Activated CD8-positive, alpha-beta T cell treated with anti-CD3 and anti-CD28 coated beads for 36 hours (primary cell): Measurements from ENCODE around the gene PRR15L. TPM values are rescaled to one million over a fixed set of nuclear protein-coding genes. Genes with fewer than 3 reads are reported as not detected.

Experiments used
- ATAC-seq: fragments of 200-7000 bp; cut with Tn5 transposase; one replicate; pipeline ENCODE4 v1.10.0; 2021; ENCODE audit warnings: mild to moderate bottlenecking, moderate library complexity
- CTCF ChIA-PET: fragments of 350-600 bp; sonication (Branson Sonifier 250); formaldehyde crosslinking; loops from one replicate; lab custom pipeline; 2021; ENCODE audit warnings: antibody characterized with exemption; lab: Charles Lee
- POLR2A ChIA-PET: fragments of 350-600 bp; sonication (Branson Sonifier 250); formaldehyde crosslinking; loops from one replicate; lab custom pipeline; 2021; ENCODE audit warnings: antibody characterized with exemption; lab: Charles Lee
- DNase-seq: peaks from one replicate; pipeline ENCODE4 v3.0.0-alpha.2; 2020
- H3K27ac Mint-ChIP-seq: one replicate; pipeline ENCODE4 v1.8.0; 2021; ENCODE audit warnings: mild to moderate bottlenecking, mixed read lengths
- H3K27me3 Mint-ChIP-seq: one replicate; pipeline ENCODE4 v1.8.0; 2021; ENCODE audit warnings: mixed read lengths
- H3K36me3 Mint-ChIP-seq: one replicate; pipeline ENCODE4 v1.8.0; 2021; ENCODE audit warnings: low read depth, mixed read lengths
- H3K4me1 Mint-ChIP-seq: one replicate; pipeline ENCODE4 v1.8.0; 2021; ENCODE audit warnings: low read depth, mixed read lengths
- H3K4me3 Mint-ChIP-seq: one replicate; pipeline ENCODE4 v1.8.0; 2021; ENCODE audit warnings: mild to moderate bottlenecking, moderate library complexity, mixed read lengths
- H3K9me3 Mint-ChIP-seq: one replicate; pipeline ENCODE4 v1.8.0; 2021; ENCODE audit warnings: mixed read lengths
- CTCF ChIP-seq: fragments of 200-600 bp; IDR thresholded peaks from one replicate; pipeline ENCODE4 v1.8.0; 2022; ENCODE audit warnings: antibody characterized with exemption, mild to moderate bottlenecking
- intact Hi-C: fragments of 100-400 bp; cut with micrococcal nuclease; formaldehyde crosslinking; loops from one replicate; pipeline ENCODE4 v1.10.0; 2022
- total RNA-seq, 2 experiments: library from RNA; stranded (reverse); gene quantifications; one replicate each; pipeline ENCODE4 v1.2.3, GENCODE V29; 2021

The PRR15L gene
- total RNA-seq, 2 experiments from 2014 or later: not detected

DNA sequence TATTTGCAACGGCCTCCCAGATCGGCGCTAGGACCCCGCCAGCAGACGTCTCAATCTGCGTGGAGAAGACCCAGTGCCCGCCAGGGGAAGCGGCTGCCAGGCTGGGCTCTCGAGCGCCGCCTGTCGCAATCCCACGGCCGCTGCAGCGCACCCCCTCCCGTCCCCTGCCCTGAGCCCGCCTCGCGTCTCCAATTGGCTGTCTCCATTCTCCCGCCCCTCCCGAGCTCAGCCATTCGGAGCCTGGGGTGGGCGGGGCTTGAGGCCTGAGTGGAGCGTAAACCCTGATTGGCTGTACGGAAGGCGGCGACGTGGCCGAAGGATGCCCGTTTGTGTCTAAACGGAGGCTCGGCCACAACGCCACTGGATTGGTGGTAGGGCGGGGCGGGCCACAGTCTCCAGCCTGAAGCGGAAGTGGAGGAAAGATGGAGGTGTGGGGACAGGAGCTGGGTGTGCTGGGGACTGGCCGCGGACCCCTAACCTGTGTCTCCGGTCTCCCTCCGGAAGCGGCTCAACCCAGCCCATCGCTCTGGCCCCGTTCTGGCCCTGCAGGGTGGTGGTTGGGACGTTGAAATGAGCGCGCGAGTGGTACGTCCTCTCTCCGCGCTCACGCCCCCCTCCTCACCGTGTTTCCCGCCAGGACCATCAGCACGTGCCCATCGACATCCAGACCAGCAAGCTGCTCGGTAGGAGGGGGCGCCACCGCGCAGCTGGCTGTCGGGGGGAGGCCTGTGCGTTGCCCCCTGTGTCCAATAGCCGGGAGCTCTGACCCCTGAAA lies 13.2 kb upstream of the PRR15L start, which contains the start of gene CDK5RAP3:
CDK5RAP3 (plus strand) TSS at position 389 of the 775 bp plus-strand sequence; CDS start at position 423, 34 bp downstream.
- Mint-ChIP-seq H3K4me1 (peaks cover 22% of the 10 kb centered on the region), H3K4me3 (peak within 1 kb of the TSS; percentile 95), H3K9me3 (no peaks in the 10 kb centered on the region), H3K36me3 (peaks cover 14% of the 10 kb centered on the region), H3K27me3 (no peaks in the 10 kb centered on the region), H3K27ac (peak within 1 kb of the TSS; percentile 91)
- ChIA-PET CTCF (interaction anchor here (0.6 to 12.4 kb wide), 35 partner anchors 9 to 293 kb away, joined by 3 to 284 read pairs (median 5); partner anchors contain the start of genes LRRC46, MRPL10, PNPO and PRR15L), POLR2A (interaction anchor here (0.6 to 4.8 kb wide), 20 partner anchors 8 to 280 kb away, joined by 3 to 35 read pairs (median 4); partner anchors contain the start of genes NFE2L1, PNPO, PRR15L and SP2)
- intact Hi-C loops: no loop called here
- DNase-seq: peak; percentile 100
- ATAC-seq: peak; percentile 100
- TF ChIP-seq CTCF: peak; percentile 97

GRCh38 chr17:47969930-47970724 lies 12.4 kb upstream of the PRR15L start:
- Mint-ChIP-seq H3K27ac (peak overlapping the region; percentile 43), H3K4me3 (peak overlapping the region; percentile 95), H3K4me1 (peaks cover 22% of the 10 kb centered on the region), H3K9me3 (no peaks in the 10 kb centered on the region), H3K36me3 (peaks cover 9% of the 10 kb centered on the region), H3K27me3 (no peaks in the 10 kb centered on the region)
- ChIA-PET CTCF (interaction anchor here (0.7 to 12.4 kb wide), 30 partner anchors 9 to 294 kb away, joined by 3 to 284 read pairs (median 6); partner anchors contain the start of genes PNPO, PRR15L, SCRN2 and SP2), POLR2A (interaction anchor here (0.6 to 4.8 kb wide), 15 partner anchors 9 to 281 kb away, joined by 3 to 35 read pairs (median 4); partner anchors contain the start of genes PNPO, PRR15L and SP2)
- no peak for TF ChIP-seq CTCF
- no peak for ATAC-seq
- no peak for DNase-seq
- intact Hi-C loops: no loop called here

DNA sequence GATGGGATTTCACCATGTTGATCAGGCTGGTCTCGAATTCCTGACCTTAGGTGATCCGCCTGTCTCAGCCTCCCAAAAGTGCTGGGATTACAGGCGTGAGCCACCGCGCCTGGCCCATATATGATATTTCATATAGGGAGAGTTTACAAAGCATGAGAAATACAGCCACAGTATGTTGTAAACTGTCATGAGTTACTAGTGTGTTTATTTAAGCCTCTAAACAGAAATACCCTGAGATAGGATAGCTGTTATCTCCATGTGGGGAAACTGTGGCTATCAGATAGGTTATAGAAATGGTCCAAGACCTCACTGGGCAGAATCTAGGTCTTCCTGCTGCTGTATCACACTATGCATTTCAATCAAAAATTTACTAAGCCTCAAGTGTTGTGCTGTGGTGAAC lies 11.2 kb upstream of the PRR15L start:
- H3K4me3 Mint-ChIP-seq: no peak overlapping the region
- no peak overlapping the region for H3K27ac Mint-ChIP-seq
- DNase-seq (no peak), ATAC-seq (no peak)
- intact Hi-C loops: no loop called here
- H3K36me3 Mint-ChIP-seq: peaks cover 4% of the 10 kb centered on the region
- H3K27me3 Mint-ChIP-seq: no peaks in the 10 kb centered on the region
- TF ChIP-seq CTCF: no peak
- POLR2A ChIA-PET: interaction anchor here (0.6 to 4.8 kb wide), 3 partner anchors 26 to 73 kb away, joined by 3 to 35 read pairs (median 12); partner anchors contain the start of genes PNPO and SP2
- CTCF ChIA-PET: interaction anchor here (0.9 to 12.4 kb wide), 7 partner anchors 8 to 128 kb away, joined by 3 to 284 read pairs (median 23); partner anchors contain the start of genes PNPO, PRR15L and SCRN2
- H3K9me3 Mint-ChIP-seq: no peaks in the 10 kb centered on the region
- H3K4me1 Mint-ChIP-seq: peaks cover 22% of the 10 kb centered on the region

GRCh38 chr17:47967607-47968252 lies 10.0 kb upstream of the PRR15L start:
- Mint-ChIP-seq H3K27me3 (no peaks in the 10 kb centered on the region), H3K9me3 (no peaks in the 10 kb centered on the region), H3K4me1 (peaks cover 20% of the 10 kb centered on the region), H3K4me3 (no peak overlapping the region), H3K27ac (no peak overlapping the region), H3K36me3 (peaks cover 2% of the 10 kb centered on the region)
- CTCF ChIA-PET: interaction anchor here (0.8 to 12.4 kb wide), 2 partner anchors 11 to 22 kb away, joined by 3 to 284 read pairs; partner anchors contain the start of gene PNPO
- ATAC-seq (no peak), DNase-seq (no peak)
- TF ChIP-seq CTCF: no peak
- intact Hi-C loops: no loop called here
- POLR2A ChIA-PET: interaction anchor here (4.8 kb wide), 1 partner anchor 25 kb away, joined by 35 read pairs; the partner anchor contains the start of gene PNPO
